NCI-H128 (cell line): Measurements from ENCODE around the gene ACSM6.

Source experiments
- DNase-seq: peaks from one replicate; lab custom pipeline; 2025; ENCODE audit not compliant: unreplicated experiment; lab: John Stamatoyannopoulos, UW

The ACSM6 gene

GRCh38 chr10:95265572-95265971, 71.5 kb downstream of the ACSM6 start:
- DNase-seq = no peak

- DNase-seq = no peak
These were observed 72.6 kb downstream of the ACSM6 start for GRCh38 chr10:95266674-95267095.

GRCh38 chr10:95267251-95267650, 73.2 kb downstream of the ACSM6 start:
- DNase-seq = no peak

- no peak for DNase-seq
These were observed 74.4 kb downstream of the ACSM6 start for GRCh38 chr10:95268438-95268837.

- no peak for DNase-seq
These were observed 79.6 kb downstream of the ACSM6 start for GRCh38 chr10:95273393-95274312.

- no peak for DNase-seq
These were observed 81.8 kb downstream of the ACSM6 start for GRCh38 chr10:95275726-95276366.

- DNase-seq = no peak
These were observed 82.5 kb downstream of the ACSM6 start for GRCh38 chr10:95276367-95277200.

- no peak for DNase-seq
These were observed 83.1 kb downstream of the ACSM6 start for GRCh38 chr10:95277201-95277570.

GRCh38 chr10:95277614-95278013, 83.6 kb downstream of the ACSM6 start:
- DNase-seq = no peak
